ENCODE results near the gene NOL3. TPM values are rescaled to one million over a fixed set of nuclear protein-coding genes. Genes with fewer than 3 reads are reported as not detected.

Gene NOL3
- total RNA-seq, 1 experiment from 2014 or later = 91.6 TPM

GRCh38 chr16:67181346-67181745 lies 11.0 kb downstream of the NOL3 start:
- Histone ChIP-seq H3K9me2 (replicated peaks; ENCODE audit: low read length) (no peaks in the 10 kb centered on the region), H3K36me3 (ENCODE audit: low read depth, low read length) (no peaks in the 10 kb centered on the region), H3F3A (ENCODE audit: low read length, unreplicated experiment) (no peaks in the 10 kb centered on the region), H2AFZ (ENCODE audit: low read length) (no peak overlapping the region), H3K4me1 (ENCODE audit: insufficient read depth, low read length) (peaks cover 46% of the 10 kb centered on the region), H3K9ac (ENCODE audit: low read length) (no peak overlapping the region), H3K4me2 (ENCODE audit: low read length) (peak overlapping the region; percentile 62), H3K27me3 (ENCODE audit: low read length) (no peaks in the 10 kb centered on the region), H3K9me3 (ENCODE audit: low read length) (no peaks in the 10 kb centered on the region), H3K27ac (ENCODE audit: low read length) (no peak overlapping the region), H3K4me3 (ENCODE audit: low read length) (peak overlapping the region; percentile 24; the same call in 1 of the 2 replicates), H3K79me2 (ENCODE audit: low read length) (peaks cover 26% of the 10 kb centered on the region), H4K20me1 (ENCODE audit: low read length) (no peaks in the 10 kb centered on the region)
- intact Hi-C loops (cut with micrococcal nuclease) = no loop called here
- CTCF ChIA-PET = no interaction called here
- POLR2A ChIA-PET (ENCODE audit: unreplicated experiment) = interaction anchor here (1.1 kb wide), 1 partner anchor 163 kb away, joined by 3 read pairs; no protein-coding TSS in a partner anchor
- ATAC-seq (no peak; the same call in 1 of the 2 replicates), DNase-seq (peak; percentile 63)
- no TSS peak for BruUV-seq (replicated peaks)
- TF ChIP-seq EZH2 (IDR thresholded peaks at IDR 0.05; ENCODE audit: low read length, unreplicated experiment) (no peak), EZH2phosphoT487 (IDR thresholded peaks at IDR 0.05; ENCODE audit: borderline replicate concordance, low read length) (no peak)

DNA sequence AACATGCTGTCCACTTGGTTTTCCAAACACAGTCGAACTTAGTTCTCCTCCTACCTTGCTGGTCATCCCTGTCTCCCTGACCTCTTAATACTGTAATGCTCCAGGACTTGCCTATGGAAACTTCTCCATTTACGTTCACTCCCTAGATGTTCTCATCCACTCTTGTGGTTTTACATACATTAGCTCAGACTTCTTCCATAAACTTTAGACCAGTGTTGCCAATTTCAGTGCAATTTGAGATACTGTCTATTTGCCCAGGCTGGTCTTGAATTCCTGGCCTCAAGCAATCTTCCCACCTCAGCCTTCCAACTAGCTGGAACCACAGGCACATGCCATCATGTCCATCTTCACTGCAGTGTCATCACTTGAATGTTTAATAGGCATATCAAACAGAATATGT lies 11.9 kb downstream of the NOL3 start:
- Histone ChIP-seq H3K4me2 (ENCODE audit: low read length) (peak overlapping the region; percentile 89), H2AFZ (ENCODE audit: low read length) (no peak overlapping the region), H3K4me1 (ENCODE audit: insufficient read depth, low read length) (peaks cover 51% of the 10 kb centered on the region), H3K27me3 (ENCODE audit: low read length) (no peaks in the 10 kb centered on the region), H4K20me1 (ENCODE audit: low read length) (no peaks in the 10 kb centered on the region), H3K9me3 (ENCODE audit: low read length) (no peaks in the 10 kb centered on the region), H3K79me2 (ENCODE audit: low read length) (peaks cover 26% of the 10 kb centered on the region), H3K9ac (ENCODE audit: low read length) (no peak overlapping the region), H3K4me3 (ENCODE audit: low read length) (peak overlapping the region; percentile 79), H3K36me3 (ENCODE audit: low read depth, low read length) (no peaks in the 10 kb centered on the region), H3F3A (ENCODE audit: low read length, unreplicated experiment) (no peaks in the 10 kb centered on the region), H3K9me2 (replicated peaks; ENCODE audit: low read length) (no peaks in the 10 kb centered on the region), H3K27ac (ENCODE audit: low read length) (no peak overlapping the region)
- no TSS peak for BruUV-seq (replicated peaks)
- intact Hi-C loops (cut with micrococcal nuclease) = no loop called here
- DNase-seq = peak; percentile 38
- POLR2A ChIA-PET (ENCODE audit: unreplicated experiment) = interaction anchor here (0.6 to 1.1 kb wide), 2 partner anchors 65 to 164 kb away, joined by 3 to 4 read pairs; partner anchors contain the start of gene FHOD1
- TF ChIP-seq EZH2 (IDR thresholded peaks at IDR 0.05; ENCODE audit: low read length, unreplicated experiment) = no peak
- TF ChIP-seq, protein P1, sequence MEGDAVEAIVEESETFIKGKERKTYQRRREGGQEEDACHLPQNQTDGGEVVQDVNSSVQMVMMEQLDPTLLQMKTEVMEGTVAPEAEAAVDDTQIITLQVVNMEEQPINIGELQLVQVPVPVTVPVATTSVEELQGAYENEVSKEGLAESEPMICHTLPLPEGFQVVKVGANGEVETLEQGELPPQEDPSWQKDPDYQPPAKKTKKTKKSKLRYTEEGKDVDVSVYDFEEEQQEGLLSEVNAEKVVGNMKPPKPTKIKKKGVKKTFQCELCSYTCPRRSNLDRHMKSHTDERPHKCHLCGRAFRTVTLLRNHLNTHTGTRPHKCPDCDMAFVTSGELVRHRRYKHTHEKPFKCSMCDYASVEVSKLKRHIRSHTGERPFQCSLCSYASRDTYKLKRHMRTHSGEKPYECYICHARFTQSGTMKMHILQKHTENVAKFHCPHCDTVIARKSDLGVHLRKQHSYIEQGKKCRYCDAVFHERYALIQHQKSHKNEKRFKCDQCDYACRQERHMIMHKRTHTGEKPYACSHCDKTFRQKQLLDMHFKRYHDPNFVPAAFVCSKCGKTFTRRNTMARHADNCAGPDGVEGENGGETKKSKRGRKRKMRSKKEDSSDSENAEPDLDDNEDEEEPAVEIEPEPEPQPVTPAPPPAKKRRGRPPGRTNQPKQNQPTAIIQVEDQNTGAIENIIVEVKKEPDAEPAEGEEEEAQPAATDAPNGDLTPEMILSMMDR (conservative IDR thresholded peaks at IDR 0.05; ENCODE audit: low read depth, low read length) = no peak
- no peak for TF ChIP-seq EZH2phosphoT487 (IDR thresholded peaks at IDR 0.05; ENCODE audit: borderline replicate concordance, low read length)
- CTCF ChIA-PET = interaction anchor here (0.5 kb wide), 1 partner anchor 132 kb away, joined by 5 read pairs; no protein-coding TSS in a partner anchor
- ATAC-seq = no peak

DNA sequence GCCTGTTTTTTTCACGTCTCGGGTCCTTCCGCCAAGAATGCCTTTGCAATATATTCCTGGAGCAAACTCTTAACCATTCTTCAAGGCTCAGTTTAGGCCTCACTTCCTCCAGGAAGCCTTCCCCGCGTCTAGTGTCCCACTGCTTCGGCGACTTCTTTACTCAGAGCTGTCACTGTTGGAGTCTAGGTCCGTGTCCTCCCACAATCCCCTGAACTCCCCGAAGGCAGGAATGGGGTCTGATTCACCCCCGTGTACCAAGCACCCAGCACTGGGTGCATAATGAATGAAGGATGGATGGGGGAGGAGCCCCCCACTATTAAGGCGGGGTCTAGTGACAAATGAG lies 12.9 kb downstream of the NOL3 start:
- no peak for ATAC-seq
- ChIA-PET POLR2A (ENCODE audit: unreplicated experiment) (no interaction called here), CTCF (no interaction called here)
- Histone ChIP-seq H3K4me3 (ENCODE audit: low read length) (peak overlapping the region; percentile 79), H3K36me3 (ENCODE audit: low read depth, low read length) (no peaks in the 10 kb centered on the region), H3K27me3 (ENCODE audit: low read length) (no peaks in the 10 kb centered on the region), H3K27ac (ENCODE audit: low read length) (no peak overlapping the region), H3F3A (ENCODE audit: low read length, unreplicated experiment) (no peaks in the 10 kb centered on the region), H3K9me2 (replicated peaks; ENCODE audit: low read length) (no peaks in the 10 kb centered on the region), H3K4me2 (ENCODE audit: low read length) (peak overlapping the region; percentile 89), H3K79me2 (ENCODE audit: low read length) (peaks cover 26% of the 10 kb centered on the region), H3K4me1 (ENCODE audit: insufficient read depth, low read length) (peaks cover 45% of the 10 kb centered on the region), H4K20me1 (ENCODE audit: low read length) (no peaks in the 10 kb centered on the region), H3K9me3 (ENCODE audit: low read length) (no peaks in the 10 kb centered on the region), H3K9ac (ENCODE audit: low read length) (peak overlapping the region; percentile 91; the same call in 1 of the 2 replicates), H2AFZ (ENCODE audit: low read length) (peak overlapping the region; percentile 2; the same call in 1 of the 2 replicates)
- no peak for DNase-seq
- intact Hi-C loops (cut with micrococcal nuclease) = loop anchor here (1.0 kb wide), 1 partner anchor 24 kb away; the partner anchor contains the start of genes FBXL8 and TRADD
- BruUV-seq (replicated peaks) = TSS peak; percentile 55
- TF ChIP-seq EZH2 (IDR thresholded peaks at IDR 0.05; ENCODE audit: low read length, unreplicated experiment) (no peak), EZH2phosphoT487 (IDR thresholded peaks at IDR 0.05; ENCODE audit: borderline replicate concordance, low read length) (no peak)
- TF ChIP-seq, protein P1 (conservative IDR thresholded peaks at IDR 0.05; ENCODE audit: low read depth, low read length) = no peak

All from PC-3 (cell line).